ENCODE measurements around the gene PLA2G2A.

GRCh38 chr1:20014153-20014552 is 34.7 kb upstream of the PLA2G2A start:
- TF ChIP-seq POLR2A (IDR thresholded peaks at IDR 0.05) (no peak), CTCF (IDR thresholded peaks at IDR 0.05) (no peak), EP300 (IDR thresholded peaks at IDR 0.05) (no peak), POLR2AphosphoS5 (IDR thresholded peaks at IDR 0.05) (no peak)

All from suprapubic skin (tissue), 4 donors.